NCI-H1105 (cell line): Measurements from ENCODE around the gene SLC13A1.

Experiments
- DNase-seq: peaks from one replicate; lab custom pipeline; 2025; lab: John Stamatoyannopoulos, UW

Gene SLC13A1

GRCh38 chr7:123193235-123193634 lies 6.5 kb downstream of the SLC13A1 start:
- DNase-seq = no peak

- DNase-seq = no peak
These were observed 8.6 kb downstream of the SLC13A1 start for GRCh38 chr7:123191132-123191531.

DNA sequence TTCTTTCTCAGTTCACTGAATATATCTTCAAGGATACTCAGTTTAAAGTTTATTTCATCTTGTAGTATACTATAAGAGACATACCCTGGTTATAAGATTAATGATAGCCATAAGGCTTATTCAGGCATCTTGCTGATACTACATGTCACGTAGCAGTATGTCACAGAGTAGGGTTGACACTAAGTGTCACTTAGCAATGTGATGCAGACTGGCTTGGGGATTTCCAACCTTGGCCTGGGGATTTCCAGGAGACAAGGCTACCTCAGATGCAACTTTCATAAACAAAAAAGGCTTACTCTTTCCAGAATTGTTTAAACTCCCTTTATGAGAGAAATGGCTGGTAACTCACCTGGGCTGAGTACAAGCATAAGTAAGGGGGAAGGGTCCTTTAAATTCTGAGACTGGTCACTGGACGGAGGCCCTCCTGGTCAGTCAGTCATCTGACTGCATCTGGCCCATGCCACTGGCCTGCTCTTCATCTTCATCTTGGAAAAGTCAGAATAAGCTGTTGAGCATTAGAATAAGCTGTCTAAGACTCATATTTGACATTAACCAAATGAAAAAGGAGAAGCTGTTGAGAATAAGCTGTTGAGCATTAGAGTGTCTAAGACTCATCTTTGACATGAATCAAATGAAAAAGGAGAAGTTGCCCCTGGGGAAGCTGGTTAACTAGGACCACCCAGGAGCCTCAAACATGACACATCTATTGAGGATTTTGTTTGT lies 9.5 kb downstream of the SLC13A1 start:
- DNase-seq = no peak

DNA sequence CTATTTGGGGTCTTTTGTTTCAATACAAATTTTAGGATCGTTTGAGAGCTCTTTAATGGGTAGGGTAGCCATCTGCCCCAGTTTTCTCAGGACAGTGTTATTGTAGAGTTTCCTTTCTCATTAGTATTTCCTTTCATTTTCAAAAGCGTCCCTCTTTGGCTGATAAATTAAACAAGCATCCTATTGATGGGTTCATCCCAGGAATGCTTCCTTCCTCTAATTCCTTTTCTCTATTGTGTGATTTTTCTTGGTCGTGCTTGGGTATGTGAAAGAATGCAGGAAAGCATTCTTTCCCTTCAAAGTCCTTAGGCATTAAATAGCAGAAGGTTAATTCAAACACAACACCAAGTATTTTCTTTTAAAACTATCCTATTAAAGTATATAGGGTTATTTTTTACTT lies 14.0 kb downstream of the SLC13A1 start:
- DNase-seq = no peak

DNA sequence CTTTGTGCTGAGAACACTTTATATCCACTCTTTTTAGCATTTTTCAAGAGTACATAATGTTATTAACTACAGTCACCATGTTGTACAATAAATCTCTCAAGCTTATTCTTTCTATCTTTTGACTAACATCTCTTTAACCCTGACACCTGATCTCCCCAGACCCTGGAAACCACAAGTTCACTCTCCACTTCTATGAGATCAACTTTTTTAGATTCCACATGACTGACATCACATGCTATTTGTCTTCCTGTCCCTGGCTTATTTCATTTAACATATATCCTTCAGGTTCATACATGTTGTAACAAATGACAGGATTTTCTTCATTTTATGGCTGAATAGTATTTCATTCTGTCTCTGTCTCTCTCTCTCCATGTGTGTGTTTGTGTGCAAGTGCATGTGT lies 15.5 kb downstream of the SLC13A1 start:
- DNase-seq = no peak

DNA sequence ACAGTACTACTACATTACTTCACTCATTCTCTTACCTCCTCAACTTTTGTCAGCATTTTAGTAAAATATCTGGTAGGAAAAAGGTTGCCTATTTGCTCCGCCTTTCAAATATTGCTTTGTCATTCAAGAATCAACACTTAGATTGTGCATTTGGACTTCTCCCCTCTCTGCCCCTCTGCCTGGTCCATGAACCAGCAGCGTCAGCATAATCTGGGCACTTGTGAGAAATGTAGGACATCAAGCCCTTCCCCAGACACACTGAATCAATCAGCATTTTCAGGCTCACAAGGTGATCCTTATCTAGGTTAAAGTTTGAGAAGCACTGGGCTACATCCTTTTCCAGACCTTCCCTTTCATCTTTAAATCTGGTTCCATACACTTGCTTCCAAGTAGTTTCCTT lies 16.3 kb downstream of the SLC13A1 start:
- DNase-seq = no peak

- no peak for DNase-seq
These were observed 22.3 kb downstream of the SLC13A1 start for GRCh38 chr7:123177442-123177841.

DNA sequence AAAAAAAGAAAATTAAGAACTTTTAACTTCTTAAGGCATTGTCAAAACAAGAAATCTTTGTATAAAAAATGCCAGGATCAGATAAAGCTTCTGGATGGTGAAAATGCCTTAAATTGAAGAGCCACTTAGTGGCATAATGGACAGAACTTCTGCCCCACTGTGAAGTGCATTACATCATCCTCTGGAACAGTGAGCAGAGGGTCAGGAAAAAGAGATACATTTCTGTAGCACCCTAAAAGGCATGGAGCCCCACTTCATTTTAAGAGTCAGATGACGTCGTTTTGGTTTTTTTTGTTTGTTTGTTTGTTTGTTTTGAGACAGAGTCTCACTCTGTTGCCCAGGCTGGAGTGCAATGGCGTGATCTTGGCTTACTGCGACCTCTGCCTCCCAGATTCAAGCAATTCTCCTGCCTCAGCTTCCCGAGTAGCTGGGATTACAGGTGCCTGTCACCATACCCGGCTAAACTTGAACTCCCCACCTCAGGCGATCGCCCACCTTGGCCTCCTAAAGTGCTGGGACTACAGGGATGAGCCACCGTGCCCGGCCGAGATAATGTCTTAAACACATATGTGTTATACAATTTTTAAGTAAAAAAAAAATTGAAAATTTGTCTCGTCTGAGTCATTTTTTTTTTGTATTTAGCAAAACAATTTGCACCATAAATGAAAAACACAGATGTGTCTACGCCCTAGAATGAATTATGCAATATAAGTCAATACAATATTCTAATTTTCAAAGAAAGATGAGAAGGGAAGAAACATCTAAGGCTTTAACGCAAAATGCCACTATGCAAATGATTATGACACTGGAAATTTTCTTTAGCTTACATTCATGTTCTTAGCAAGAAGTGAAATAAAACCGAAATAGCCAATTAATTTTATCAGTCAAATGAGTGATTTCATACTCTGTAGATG lies 29.2 kb downstream of the SLC13A1 start:
- no peak for DNase-seq

- no peak for DNase-seq
These were observed 30.7 kb downstream of the SLC13A1 start for GRCh38 chr7:123169065-123169464.

DNA sequence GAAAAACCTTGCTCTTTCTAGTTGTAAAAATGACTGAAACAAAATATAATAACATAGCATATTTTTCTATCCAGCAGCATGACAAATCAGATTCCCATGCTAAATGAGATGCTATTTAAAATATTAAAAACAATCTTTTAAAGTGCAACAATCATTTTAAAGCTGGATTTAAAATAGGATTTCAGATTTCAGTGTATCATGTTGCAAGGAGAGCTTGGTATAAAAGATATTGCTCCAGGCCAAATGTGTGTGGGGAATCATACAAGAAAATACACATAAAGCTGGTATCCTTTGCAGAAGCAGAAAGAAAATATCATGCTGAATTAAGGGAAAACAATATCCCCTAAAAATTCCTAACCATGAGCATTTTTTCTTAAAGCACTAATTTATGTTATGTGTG lies 42.2 kb downstream of the SLC13A1 start:
- DNase-seq = no peak

DNA sequence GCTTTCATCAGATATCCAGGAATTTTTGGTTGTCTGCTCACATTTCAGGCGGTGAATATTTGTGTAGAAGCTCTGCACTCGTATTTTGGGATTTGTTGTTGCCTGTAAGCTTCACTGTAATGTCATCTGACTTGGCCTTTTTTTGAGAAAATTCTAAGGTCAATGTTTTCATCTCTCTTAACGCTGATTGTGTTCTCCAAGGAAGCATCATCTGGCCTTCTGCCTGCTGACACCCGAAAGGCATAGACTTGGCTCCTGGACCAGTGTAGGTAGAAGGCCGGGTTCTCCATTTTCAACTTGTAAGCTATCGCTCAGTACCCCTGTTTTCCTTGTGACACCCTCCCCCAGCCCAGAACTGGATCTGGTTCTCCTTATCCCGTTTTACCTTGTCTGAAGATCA lies 44.2 kb downstream of the SLC13A1 start:
- no peak for DNase-seq

GRCh38 chr7:123154231-123154860 lies 45.4 kb downstream of the SLC13A1 start:
- peak; percentile 68 for DNase-seq

DNA sequence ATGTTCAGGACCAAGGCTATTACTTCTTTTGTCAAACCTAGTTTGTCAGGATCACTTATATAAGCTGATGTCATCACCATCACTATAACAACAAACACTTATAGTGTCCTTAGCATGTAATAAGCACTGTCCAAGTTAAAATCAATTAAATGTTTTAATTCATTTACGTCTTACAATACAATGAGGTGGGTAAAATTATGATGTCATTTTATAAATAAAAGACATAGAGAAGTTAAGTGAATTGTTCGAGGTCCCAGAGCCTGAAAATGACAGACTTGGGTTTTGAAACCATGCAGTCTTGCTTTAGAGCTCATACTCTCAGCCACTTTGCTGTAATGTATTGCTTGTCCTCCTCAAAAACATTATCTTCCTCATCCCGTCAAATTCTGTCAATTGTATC lies 48.3 kb downstream of the SLC13A1 start:
- DNase-seq = no peak

GRCh38 chr7:123148813-123149212 lies 51.0 kb downstream of the SLC13A1 start:
- DNase-seq = no peak

- DNase-seq = no peak
These were observed 56.3 kb downstream of the SLC13A1 start for GRCh38 chr7:123143252-123144006.

DNA sequence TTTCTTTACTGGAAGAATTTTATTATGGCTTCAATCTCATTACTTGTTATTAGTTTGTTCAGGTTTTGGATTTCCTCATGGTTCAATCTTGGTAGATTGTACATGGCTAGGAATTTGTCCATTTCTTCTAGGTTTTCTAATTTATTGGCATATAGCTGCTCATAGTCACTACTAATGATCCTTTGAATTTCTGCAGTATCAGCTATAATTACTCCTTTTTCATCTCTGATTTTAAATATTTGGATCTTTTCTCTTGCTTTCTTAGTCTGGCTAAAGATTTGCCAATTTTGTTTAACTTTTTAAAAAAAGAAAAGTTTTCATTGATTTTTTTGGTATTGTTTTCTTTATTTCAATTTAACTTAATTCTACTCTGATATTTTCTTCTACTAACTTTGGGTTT lies 59.2 kb downstream of the SLC13A1 start:
- DNase-seq = no peak

GRCh38 chr7:123135960-123136359 lies 63.8 kb downstream of the SLC13A1 start:
- no peak for DNase-seq

DNA sequence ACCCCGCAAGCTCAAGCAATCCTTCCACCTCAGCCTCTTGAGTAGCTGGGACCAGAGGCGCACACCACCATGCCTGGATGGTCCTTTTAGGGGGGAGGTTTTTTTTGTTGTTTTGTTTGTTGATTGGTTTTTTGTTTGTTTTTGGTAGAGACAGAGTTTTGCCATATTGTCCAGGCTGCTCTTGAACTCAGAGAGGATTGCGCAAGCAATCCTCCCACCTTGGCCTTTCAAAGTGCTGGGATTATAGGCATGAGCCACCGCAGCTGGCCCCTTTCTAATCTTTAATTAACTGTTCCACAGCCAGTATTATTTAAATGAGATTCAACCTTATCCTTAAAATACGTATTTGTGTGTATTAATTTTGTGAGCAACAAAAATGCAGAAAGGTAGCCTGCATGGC lies 65.8 kb downstream of the SLC13A1 start:
- DNase-seq = no peak

GRCh38 chr7:123131961-123132360 lies 67.8 kb downstream of the SLC13A1 start:
- no peak for DNase-seq

DNA sequence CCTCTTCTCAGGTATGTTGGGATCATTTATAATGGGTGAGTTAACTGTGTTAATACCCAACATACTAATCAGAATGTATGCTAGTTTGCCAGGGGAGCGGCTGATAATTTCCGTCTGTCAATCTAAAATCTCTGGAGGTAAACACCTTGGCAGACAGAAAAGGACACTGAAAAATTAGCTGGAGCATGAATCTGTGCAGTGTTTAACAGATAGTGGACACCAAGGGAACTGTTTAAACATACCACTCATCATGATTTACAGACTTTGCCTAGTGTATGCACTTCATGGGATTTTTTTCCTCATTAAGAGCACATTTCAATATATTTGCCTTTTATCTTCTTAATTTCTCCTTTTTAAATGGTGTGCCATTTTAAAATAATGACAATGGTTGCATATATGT lies 68.2 kb downstream of the SLC13A1 start:
- DNase-seq = no peak

- DNase-seq = no peak
These were observed 68.6 kb downstream of the SLC13A1 start for GRCh38 chr7:123131140-123131539.

DNA sequence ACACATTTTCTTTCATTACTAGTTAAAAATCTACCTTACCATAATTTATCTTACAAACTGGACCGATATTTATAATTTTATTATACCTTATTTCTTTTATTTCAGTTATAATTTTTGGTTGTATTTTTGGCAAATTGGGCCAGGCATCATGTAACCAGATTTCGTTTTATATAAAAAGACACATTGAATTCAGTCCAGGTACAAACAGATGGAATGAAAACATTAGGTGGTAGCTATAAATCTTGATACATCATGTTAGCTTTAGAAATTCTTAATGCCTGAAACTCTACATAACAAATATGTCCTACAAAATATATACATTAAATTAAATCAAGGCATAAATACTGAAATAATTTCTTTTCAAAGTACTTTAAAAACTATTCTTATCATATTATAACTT lies 73.1 kb downstream of the SLC13A1 start:
- no peak for DNase-seq
